Measurements from ENCODE around the gene PSMB9.

PSMB9 gene

DNA sequence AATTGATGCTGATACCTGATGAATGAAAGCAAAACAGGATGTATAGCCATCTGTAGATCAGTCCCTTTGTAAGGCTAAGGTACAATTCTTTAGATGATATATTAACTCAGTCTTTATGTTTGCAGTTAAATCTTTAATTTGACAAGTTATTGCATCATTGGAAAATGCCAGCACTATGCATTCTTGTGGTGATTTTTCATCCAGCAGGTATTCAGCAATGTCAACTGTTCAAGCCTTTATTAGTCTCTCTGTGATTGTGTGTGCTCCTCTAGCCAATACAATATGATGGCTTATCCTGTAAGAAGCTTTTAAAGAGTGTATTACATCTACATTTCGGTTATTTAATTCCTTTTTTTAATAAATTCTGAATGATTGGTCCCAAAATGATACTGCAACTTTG lies 52.5 kb downstream of the PSMB9 start:
- DNase-seq (ENCODE audit: low spot score): no peak

DNA sequence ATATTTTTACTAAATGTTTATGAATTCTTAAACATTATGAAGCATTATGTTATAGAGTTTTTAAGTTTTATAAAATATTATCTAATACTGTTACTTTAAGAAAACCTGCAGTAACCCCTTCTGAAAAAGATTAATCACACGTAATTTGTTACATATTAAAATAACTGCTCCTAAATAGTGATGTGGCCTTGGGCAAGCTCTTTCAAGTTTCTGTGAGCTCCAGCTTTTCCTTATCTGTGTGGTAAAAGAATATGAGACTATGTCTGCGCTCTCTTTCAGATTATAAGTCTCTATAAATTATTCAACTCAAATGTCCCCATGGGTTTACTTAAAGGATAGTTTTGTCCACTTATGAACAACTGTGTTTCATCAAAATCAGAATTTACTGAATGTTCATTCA lies 54.9 kb downstream of the PSMB9 start:
- no peak for DNase-seq (ENCODE audit: low spot score)
